K562 (cell line): ENCODE data around the gene HSPA4. TPM values are rescaled to one million over a fixed set of nuclear protein-coding genes. Genes with fewer than 3 reads are reported as not detected.

Experiments
- ADNP ChIP-seq: fragments of 200-800 bp; sonication (Bioruptor generic); IDR thresholded peaks from 2 replicates; pipeline ENCODE4 v1.6.1; 2016; ENCODE audit warnings: missing genetic modification characterization, missing compliant biosample characterization
- BRD9 ChIP-seq: fragments of 450-650 bp; IDR thresholded peaks from 2 replicates; pipeline ENCODE4 v1.6.1; 2018; ENCODE audit warnings: low read depth; ENCODE audit not compliant: partially characterized antibody
- CHD4 ChIP-seq: fragments of 200-600 bp; sonication (generic); IDR thresholded peaks from 3 replicates; pipeline ENCODE4 v1.6.1; 2012; ENCODE audit warnings: low read depth, mild to moderate bottlenecking, mixed read lengths, low read length, inconsistent platforms; ENCODE audit not compliant: insufficient read depth, insufficient replicate concordance, poor library complexity, severe bottlenecking
- ELF2 ChIP-seq: fragments of 250-450 bp; sonication (Bioruptor Pico); IDR thresholded peaks from 2 replicates; pipeline ENCODE4 v1.5.0; 2021; ENCODE audit warnings: mild to moderate bottlenecking
- EP300 ChIP-seq: IDR thresholded peaks from 2 replicates; pipeline ENCODE4 v1.6.1; 2012; ENCODE audit warnings: low read length, improper control_type of control experiment
- GATAD2A ChIP-seq: fragments of 450-650 bp; IDR thresholded peaks from 2 replicates; pipeline ENCODE4 v1.6.1; 2017
- MECOM ChIP-seq: fragments of 250-450 bp; sonication (Bioruptor Pico); IDR thresholded peaks from 2 replicates; pipeline ENCODE4 v1.8.0; 2022; ENCODE audit warnings: inconsistent platforms
- NCOA6 ChIP-seq: fragments of 450-650 bp; IDR thresholded peaks from 2 replicates; pipeline ENCODE4 v1.6.1; 2017; ENCODE audit warnings: mild to moderate bottlenecking
- NFRKB ChIP-seq: fragments of 450-650 bp; IDR thresholded peaks from 2 replicates; pipeline ENCODE4 v1.6.1; 2016; ENCODE audit warnings: low read depth
- POLR3A ChIP-seq: IDR thresholded peaks from 2 replicates; pipeline ENCODE4 v1.6.1; 2011; ENCODE audit warnings: borderline replicate concordance, mild to moderate bottlenecking, moderate library complexity; ENCODE audit not compliant: insufficient read length, insufficient read depth; ENCODE audit errors: extremely low read depth
- RBM17 ChIP-seq: fragments of 200-400 bp; formaldehyde crosslinking; IDR thresholded peaks from 2 replicates; pipeline ENCODE4 v1.6.1; 2017; ENCODE audit warnings: low read depth, mild to moderate bottlenecking, low read length, borderline replicate concordance
- RUNX1 ChIP-seq: sonication (generic); IDR thresholded peaks from 2 replicates; pipeline ENCODE4 v1.6.1; 2016; ENCODE audit warnings: antibody characterized with exemption, low read depth
- SMAD2 ChIP-seq: fragments of 150-350 bp; IDR thresholded peaks from 2 replicates; pipeline ENCODE4 v1.6.1; 2014; ENCODE audit warnings: low read depth, mild to moderate bottlenecking, low read length
- TAL1 ChIP-seq: fragments of 450-650 bp; IDR thresholded peaks from 2 replicates; pipeline ENCODE4 v1.6.1; 2016; ENCODE audit warnings: mild to moderate bottlenecking
- TCF7L2 ChIP-seq: fragments of 150-350 bp; IDR thresholded peaks from 2 replicates; pipeline ENCODE4 v1.6.1; 2016; ENCODE audit warnings: low read depth, mild to moderate bottlenecking, low read length, moderate library complexity
- ZFP30 ChIP-seq: fragments of 250-450 bp; sonication (Bioruptor Pico); IDR thresholded peaks from 2 replicates; pipeline ENCODE4 v1.8.0; 2022; ENCODE audit warnings: moderate library complexity, mild to moderate bottlenecking, inconsistent platforms, borderline replicate concordance
- ZNF133 ChIP-seq: fragments of 250-450 bp; sonication (Bioruptor Pico); IDR thresholded peaks from 2 replicates; pipeline ENCODE4 v1.4.0; 2020; ENCODE audit warnings: mild to moderate bottlenecking
- ZNF274 ChIP-seq: IDR thresholded peaks from 2 replicates; pipeline ENCODE4 v1.6.1; 2011; ENCODE audit warnings: low read depth, mild to moderate bottlenecking, low read length, moderate library complexity, borderline replicate concordance
- ZNF551 ChIP-seq: fragments of 250-450 bp; sonication (Bioruptor Pico); IDR thresholded peaks from 2 replicates; pipeline ENCODE4 v1.5.0; 2021; ENCODE audit warnings: mild to moderate bottlenecking, moderate library complexity
- ZNF586 ChIP-seq: fragments of 450-650 bp; formaldehyde crosslinking; conservative IDR thresholded peaks from 2 replicates; pipeline ENCODE4 v1.4.0; 2020; ENCODE audit warnings: mild to moderate bottlenecking, moderate library complexity
- ZNF717 ChIP-seq: fragments of 250-450 bp; sonication (Bioruptor Pico); IDR thresholded peaks from 2 replicates; pipeline ENCODE4 v1.5.0; 2021
- polyA plus RNA-seq, 8 experiments: library from polyadenylated mRNA; depleted of rRNA in 4 of 8; stranded (reverse) in 5 of 8; unstranded in 3 of 8; fragments of >200 nt; fragmentation: Nextera tagmentation in 2 of 8; fragmentation: Illumina TruSeq in 1 of 8; extraction: Ambion mirVana in 2 of 8; extraction: Trizol in 1 of 8; gene quantifications; 2 replicates each; pipeline versions ENCODE4 v1.2.1 to v1.2.3, GENCODE V29; 2011 to 2014; ENCODE audit warnings: inconsistent platforms in 1 of 8, missing spikeins in 1 of 8
- total RNA-seq, 7 experiments: library from RNA; depleted of rRNA in 6 of 7; stranded (reverse); fragments of >200 nt in 6 of 7; fragmentation: Illumina TruSeq in 2 of 7; extraction: Trizol in 2 of 7; gene quantifications; 2 replicates each; pipeline versions ENCODE4 v1.2.1 to v1.2.3, GENCODE V29; 2011 to 2021; ENCODE audit warnings: low replicate concordance in 1 of 7
- TF ChIP-seq, protein P1 (sequence below), 2 experiments: fragments of 450-650 bp in 1 of 2; sonication (generic) in 1 of 2; formaldehyde crosslinking in 1 of 2; IDR thresholded peaks in 1 of 2; conservative IDR thresholded peaks in 1 of 2; 2 replicates each; pipeline versions ENCODE4 v1.6.1 to v1.8.1; 2016 to 2023; ENCODE audit warnings: mild to moderate bottlenecking in 2 of 2, moderate library complexity in 2 of 2, inconsistent platforms in 1 of 2, missing genetic modification reagents in 1 of 2
- TF ChIP-seq, protein P2 (sequence below): sonication (generic); formaldehyde crosslinking; IDR thresholded peaks from 2 replicates; pipeline ENCODE4 v1.8.1; 2022; ENCODE audit warnings: missing genetic modification reagents
- TF ChIP-seq, protein P3 (sequence below): fragments of 450-650 bp; IDR thresholded peaks from 2 replicates; pipeline ENCODE4 v1.6.1; 2016
- TF ChIP-seq, protein P4 (sequence below), 2 experiments: fragments of 450-650 bp in 1 of 2; sonication (generic) in 1 of 2; formaldehyde crosslinking; conservative IDR thresholded peaks; 2 replicates each; pipeline versions ENCODE4 v1.4.0 to v1.8.1; 2020 to 2022; ENCODE audit warnings: mild to moderate bottlenecking in 1 of 2, missing genetic modification reagents in 1 of 2

Gene HSPA4
- total and polyA plus RNA-seq, 9 of the 15 experiments (the other 6 are each of a cell fraction or from before 2014, with no cell fraction given) = 90.3 to 286 (median 148) TPM

DNA sequence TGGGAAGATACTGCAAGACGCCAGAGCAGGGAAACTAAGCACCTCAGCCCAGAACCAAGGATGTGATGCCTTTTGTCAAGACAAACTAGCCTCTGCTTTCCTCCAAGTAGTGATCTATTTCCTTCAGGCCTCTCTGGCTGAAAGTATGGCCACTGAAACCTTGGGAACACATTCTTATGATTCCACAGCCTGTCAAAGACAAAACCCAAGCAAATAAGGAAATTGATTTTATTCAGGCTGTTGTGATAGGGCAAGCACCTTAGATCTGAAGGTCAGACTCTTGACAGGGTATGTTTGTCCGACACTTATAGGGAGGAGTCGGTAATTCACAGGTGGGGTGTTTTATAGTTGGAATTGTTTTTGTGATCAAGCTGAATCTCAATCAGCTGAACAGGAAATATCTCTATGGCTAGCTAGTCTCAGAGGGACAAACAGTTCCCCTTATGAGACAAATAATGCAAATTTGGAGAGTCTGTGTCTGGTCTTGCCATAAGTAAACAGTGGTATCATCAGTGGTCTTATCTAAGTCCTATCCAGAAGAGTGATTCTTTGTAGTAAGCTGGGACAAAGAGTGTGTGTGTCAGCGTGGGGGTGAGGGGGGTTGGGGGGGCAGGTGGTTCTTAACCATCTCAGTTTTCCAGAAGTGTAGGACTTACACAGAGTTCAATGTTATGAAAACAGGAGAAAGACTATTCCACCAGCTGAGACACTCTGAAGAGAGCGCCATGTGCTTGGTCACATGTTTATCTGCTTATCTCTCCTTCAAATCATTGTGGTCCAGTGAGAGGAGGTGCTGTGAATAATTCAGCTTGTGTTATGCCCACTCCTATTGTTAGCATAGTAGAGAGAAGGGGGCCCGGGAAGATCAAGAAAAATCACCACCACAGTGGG, 18.7 kb upstream of the HSPA4 start (continued):
- TF ChIP-seq RUNX1 (no peak), TAL1 (no peak), ZNF551 (CRISPR knock-in tag) (no peak), BRD9 (no peak), ZNF274 (no peak), ZNF133 (CRISPR knock-in tag) (no peak), TCF7L2 (no peak), POLR3A (no peak), ZNF717 (CRISPR knock-in tag) (no peak), SMAD2 (no peak), NCOA6 (no peak), ADNP (0 out of 2 replicates have a peak, but pooled peaks have one; percentile 25), ZNF586 (CRISPR knock-in tag) (no peak), GATAD2A (no peak), ZFP30 (CRISPR knock-in tag) (no peak), NFRKB (0 out of 2 replicates have a peak, but pooled peaks have one; percentile 41), EP300 (no peak), ELF2 (CRISPR knock-in tag) (no peak), MECOM (CRISPR knock-in tag) (no peak), RBM17 (no peak), CHD4 (no peak)
- TF ChIP-seq, protein P1, sequence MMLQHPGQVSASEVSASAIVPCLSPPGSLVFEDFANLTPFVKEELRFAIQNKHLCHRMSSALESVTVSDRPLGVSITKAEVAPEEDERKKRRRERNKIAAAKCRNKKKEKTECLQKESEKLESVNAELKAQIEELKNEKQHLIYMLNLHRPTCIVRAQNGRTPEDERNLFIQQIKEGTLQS (IDR thresholded peaks at IDR 0.05) = no peak
- TF ChIP-seq, protein P1 (CRISPR knock-in tag; conservative IDR thresholded peaks at IDR 0.05) = no peak
- TF ChIP-seq, protein P2, sequence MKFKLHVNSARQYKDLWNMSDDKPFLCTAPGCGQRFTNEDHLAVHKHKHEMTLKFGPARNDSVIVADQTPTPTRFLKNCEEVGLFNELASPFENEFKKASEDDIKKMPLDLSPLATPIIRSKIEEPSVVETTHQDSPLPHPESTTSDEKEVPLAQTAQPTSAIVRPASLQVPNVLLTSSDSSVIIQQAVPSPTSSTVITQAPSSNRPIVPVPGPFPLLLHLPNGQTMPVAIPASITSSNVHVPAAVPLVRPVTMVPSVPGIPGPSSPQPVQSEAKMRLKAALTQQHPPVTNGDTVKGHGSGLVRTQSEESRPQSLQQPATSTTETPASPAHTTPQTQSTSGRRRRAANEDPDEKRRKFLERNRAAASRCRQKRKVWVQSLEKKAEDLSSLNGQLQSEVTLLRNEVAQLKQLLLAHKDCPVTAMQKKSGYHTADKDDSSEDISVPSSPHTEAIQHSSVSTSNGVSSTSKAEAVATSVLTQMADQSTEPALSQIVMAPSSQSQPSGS (CRISPR knock-in tag) = no peak
- TF ChIP-seq, protein P3, sequence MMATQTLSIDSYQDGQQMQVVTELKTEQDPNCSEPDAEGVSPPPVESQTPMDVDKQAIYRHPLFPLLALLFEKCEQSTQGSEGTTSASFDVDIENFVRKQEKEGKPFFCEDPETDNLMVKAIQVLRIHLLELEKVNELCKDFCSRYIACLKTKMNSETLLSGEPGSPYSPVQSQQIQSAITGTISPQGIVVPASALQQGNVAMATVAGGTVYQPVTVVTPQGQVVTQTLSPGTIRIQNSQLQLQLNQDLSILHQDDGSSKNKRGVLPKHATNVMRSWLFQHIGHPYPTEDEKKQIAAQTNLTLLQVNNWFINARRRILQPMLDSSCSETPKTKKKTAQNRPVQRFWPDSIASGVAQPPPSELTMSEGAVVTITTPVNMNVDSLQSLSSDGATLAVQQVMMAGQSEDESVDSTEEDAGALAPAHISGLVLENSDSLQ = no peak
- TF ChIP-seq, protein P4, sequence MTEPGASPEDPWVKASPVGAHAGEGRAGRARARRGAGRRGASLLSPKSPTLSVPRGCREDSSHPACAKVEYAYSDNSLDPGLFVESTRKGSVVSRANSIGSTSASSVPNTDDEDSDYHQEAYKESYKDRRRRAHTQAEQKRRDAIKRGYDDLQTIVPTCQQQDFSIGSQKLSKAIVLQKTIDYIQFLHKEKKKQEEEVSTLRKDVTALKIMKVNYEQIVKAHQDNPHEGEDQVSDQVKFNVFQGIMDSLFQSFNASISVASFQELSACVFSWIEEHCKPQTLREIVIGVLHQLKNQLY (CRISPR knock-in tag; conservative IDR thresholded peaks at IDR 0.05) = no peak
